K562 (cell line): ENCODE results near the gene KLK10.

ENCODE experiments used
- ATF2 ChIP-seq: sonication (generic); formaldehyde crosslinking; IDR thresholded peaks from 2 replicates; pipeline ENCODE4 v1.8.1; 2022; ENCODE audit warnings: missing genetic modification reagents
- POLR2AphosphoS5 ChIP-seq: IDR thresholded peaks from 2 replicates; pipeline ENCODE4 v1.6.1; 2011; ENCODE audit warnings: mild to moderate bottlenecking, low read depth, low read length, moderate library complexity; ENCODE audit not compliant: control insufficient read depth, insufficient read depth
- RNF2 ChIP-seq: sonication (generic); IDR thresholded peaks from 2 replicates; pipeline ENCODE4 v1.6.1; 2016

GRCh38 chr19:50978772-50979390, 40.6 kb downstream of the KLK10 start:
- TF ChIP-seq RNF2 (no peak), ATF2 (CRISPR knock-in tag) (no peak), POLR2AphosphoS5 (no peak)
